PFSK-1 (cell line): ENCODE results near the gene CISTR.

Source experiments
- POLR2AphosphoS5 ChIP-seq: IDR thresholded peaks from 2 replicates; pipeline ENCODE4 v1.6.1; 2012; ENCODE audit warnings: low read depth, mild to moderate bottlenecking, control low read depth, low read length, moderate library complexity
- REST ChIP-seq, 2 experiments: IDR thresholded peaks; 2 replicates each; pipeline versions ENCODE4 v1.6.1 to v1.8.0; 2011 to 2012; ENCODE audit warnings: low read depth in 2 of 2, low read length in 2 of 2, control low read depth in 1 of 2, inconsistent platforms in 1 of 2, mild to moderate bottlenecking in 1 of 2, moderate library complexity in 1 of 2; ENCODE audit not compliant: insufficient read depth in 1 of 2

GRCh38 chr12:53768976-53769375, 17.2 kb upstream of the CISTR start:
- TF ChIP-seq REST (IDR thresholded peaks at IDR 0.05; ENCODE audit: insufficient read depth in 1 of 2, low read depth in 2 of 2, low read length in 2 of 2) (no peak), POLR2AphosphoS5 (no peak)
